HUES48 (cell line): ENCODE measurements around the gene USP32.

Experiments used
- H3K27ac ChIP-seq: one replicate; pipeline ENCODE4 v1.7.0; 2013; ENCODE audit warnings: low read depth, low read length, inconsistent platforms
- H3K27me3 ChIP-seq: 2 replicates; pipeline ENCODE4 v1.6.1; 2013; ENCODE audit warnings: mild to moderate bottlenecking, low read length; ENCODE audit not compliant: control insufficient read depth, insufficient read depth
- H3K36me3 ChIP-seq: 2 replicates; pipeline ENCODE4 v1.6.1; 2013; ENCODE audit warnings: low read length; ENCODE audit not compliant: control insufficient read depth, insufficient read depth
- H3K4me1 ChIP-seq: 2 replicates; pipeline ENCODE4 v1.6.1; 2013; ENCODE audit warnings: mild to moderate bottlenecking, low read length; ENCODE audit not compliant: control insufficient read depth, insufficient read depth
- H3K4me3 ChIP-seq: 2 replicates; pipeline ENCODE4 v1.5.1; 2013; ENCODE audit warnings: mild to moderate bottlenecking, low read depth, low read length
- H3K9ac ChIP-seq: 2 replicates; pipeline ENCODE4 v1.6.1; 2013; ENCODE audit warnings: mild to moderate bottlenecking, low read depth, low read length, moderate library complexity
- H3K9me3 ChIP-seq: 2 replicates; pipeline ENCODE4 v1.6.1; 2013; ENCODE audit warnings: low read length; ENCODE audit not compliant: control insufficient read depth, insufficient read depth

The USP32 gene

GRCh38 chr17:60371416-60371815 is 20.5 kb downstream of the USP32 start:
- Histone ChIP-seq H3K9ac (no peak overlapping the region), H3K36me3 (no peaks in the 10 kb centered on the region), H3K9me3 (no peaks in the 10 kb centered on the region), H3K27ac (no peak overlapping the region), H3K4me3 (no peak overlapping the region), H3K27me3 (no peaks in the 10 kb centered on the region), H3K4me1 (peaks cover 18% of the 10 kb centered on the region)

DNA sequence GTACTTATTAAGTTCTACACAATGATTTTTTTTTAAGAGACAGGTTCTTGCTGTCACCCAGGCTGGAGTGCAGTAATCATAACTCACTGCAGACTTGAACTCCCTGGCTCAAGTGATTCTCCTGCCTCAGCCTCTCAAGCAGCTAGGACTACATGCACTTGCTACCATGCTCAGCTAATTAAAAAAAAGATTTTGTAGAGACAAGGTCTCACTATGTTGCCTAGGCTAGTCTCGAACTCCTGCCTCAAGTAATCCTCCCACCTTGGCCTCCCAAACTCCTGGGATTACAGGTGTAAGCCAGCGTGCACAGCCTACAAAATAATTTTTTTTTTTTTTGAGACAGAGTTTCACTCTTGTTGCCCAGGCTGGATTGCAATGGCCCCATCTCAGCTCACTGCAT is 22.2 kb downstream of the USP32 start:
- Histone ChIP-seq H3K4me1 (peaks cover 18% of the 10 kb centered on the region), H3K27me3 (no peaks in the 10 kb centered on the region), H3K9me3 (no peaks in the 10 kb centered on the region), H3K27ac (no peak overlapping the region), H3K4me3 (no peak overlapping the region), H3K36me3 (no peaks in the 10 kb centered on the region), H3K9ac (no peak overlapping the region)

DNA sequence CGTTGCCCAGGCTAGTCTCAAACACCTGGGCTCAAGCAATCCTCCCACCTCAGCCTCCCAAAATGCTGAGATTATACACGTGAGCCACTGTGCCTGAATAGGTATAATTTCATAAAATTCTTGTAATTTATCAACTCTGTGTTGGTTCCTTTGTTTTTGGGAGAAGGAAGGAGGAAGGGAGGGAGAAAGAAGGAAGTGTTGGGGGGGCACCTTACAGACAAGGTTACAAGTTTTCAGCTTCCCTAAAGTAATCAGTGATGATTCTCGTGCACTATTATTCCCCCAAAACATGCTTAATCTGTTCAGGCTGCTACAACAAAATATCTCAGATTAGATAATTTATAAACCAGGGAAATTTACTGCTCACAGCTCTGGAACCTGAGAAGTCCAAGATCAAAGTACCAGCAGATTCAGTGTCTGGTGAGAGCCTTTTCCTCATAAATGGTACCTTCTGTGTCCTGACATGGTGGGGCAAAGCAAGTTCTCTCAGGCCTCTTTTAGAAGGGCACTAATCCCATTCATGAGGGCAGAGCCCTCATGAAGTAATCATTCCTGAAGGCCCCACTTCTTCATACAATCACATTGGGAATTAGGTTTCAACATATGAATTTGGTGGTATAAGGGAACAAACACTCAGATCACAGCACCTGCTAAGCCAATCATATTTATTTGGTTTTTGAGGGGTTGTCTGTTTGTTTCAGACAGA is 28.1 kb downstream of the USP32 start:
- Histone ChIP-seq H3K9ac (no peak overlapping the region), H3K27ac (no peak overlapping the region), H3K9me3 (no peaks in the 10 kb centered on the region), H3K4me1 (peaks cover 10% of the 10 kb centered on the region), H3K4me3 (no peak overlapping the region), H3K36me3 (no peaks in the 10 kb centered on the region), H3K27me3 (no peaks in the 10 kb centered on the region)

DNA sequence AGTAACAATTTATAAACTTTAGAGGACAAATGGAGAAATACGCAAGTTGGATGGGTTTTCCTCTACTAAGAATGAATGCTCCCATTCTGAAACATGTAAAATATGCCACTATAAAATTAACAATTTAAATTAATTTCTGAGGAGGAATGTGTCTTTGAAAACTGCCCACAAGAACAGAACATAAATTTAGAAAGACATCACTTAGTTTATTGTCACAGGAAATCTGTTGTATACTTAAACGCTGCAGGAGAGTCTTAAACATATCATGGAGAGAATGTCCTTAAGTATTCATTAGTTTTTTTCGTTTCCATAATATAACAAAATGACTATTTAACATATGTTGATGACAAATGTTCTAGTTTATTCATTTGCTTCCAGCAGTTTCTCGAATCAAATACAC is 29.6 kb downstream of the USP32 start:
- Histone ChIP-seq H3K36me3 (no peaks in the 10 kb centered on the region), H3K9ac (no peak overlapping the region), H3K4me3 (no peak overlapping the region), H3K9me3 (no peaks in the 10 kb centered on the region), H3K27me3 (no peaks in the 10 kb centered on the region), H3K27ac (no peak overlapping the region), H3K4me1 (no peaks in the 10 kb centered on the region)

- Histone ChIP-seq H3K9ac (no peak overlapping the region), H3K9me3 (no peaks in the 10 kb centered on the region), H3K4me3 (no peak overlapping the region), H3K36me3 (no peaks in the 10 kb centered on the region), H3K4me1 (no peaks in the 10 kb centered on the region), H3K27me3 (no peaks in the 10 kb centered on the region), H3K27ac (no peak overlapping the region)
These were observed 30.0 kb downstream of the USP32 start for GRCh38 chr17:60361889-60362288.

DNA sequence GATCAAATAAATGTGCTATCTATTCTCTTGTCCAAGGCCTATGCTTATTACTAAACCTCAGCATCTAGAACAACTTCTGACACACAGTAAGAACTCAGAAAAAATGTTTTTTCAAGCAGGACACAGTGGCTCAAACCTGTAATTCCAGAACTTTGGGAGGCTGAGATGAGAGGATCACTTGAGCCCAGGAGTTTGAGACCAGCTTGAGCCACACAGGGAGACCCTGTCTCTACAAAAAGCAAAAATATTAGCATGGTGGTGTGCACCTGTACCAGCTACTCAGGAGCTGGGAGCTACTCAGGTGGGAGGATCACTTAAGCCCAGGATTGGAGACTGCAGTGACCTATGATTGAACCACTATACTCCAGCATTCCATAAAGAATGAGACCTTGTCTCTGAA is 32.5 kb downstream of the USP32 start:
- H3K27me3 ChIP-seq, result no peaks in the 10 kb centered on the region
- no peak overlapping the region for H3K27ac ChIP-seq
- H3K36me3 ChIP-seq, result no peaks in the 10 kb centered on the region
- no peaks in the 10 kb centered on the region for H3K9me3 ChIP-seq
- no peak overlapping the region for H3K9ac ChIP-seq
- H3K4me1 ChIP-seq, result peaks cover 9% of the 10 kb centered on the region; the same call in 1 of the 2 replicates
- H3K4me3 ChIP-seq, result no peak overlapping the region

- H3K9ac ChIP-seq, result no peak overlapping the region
- no peaks in the 10 kb centered on the region for H3K27me3 ChIP-seq
- H3K4me1 ChIP-seq, result peaks cover 9% of the 10 kb centered on the region; the same call in 1 of the 2 replicates
- no peak overlapping the region for H3K27ac ChIP-seq
- H3K36me3 ChIP-seq, result no peaks in the 10 kb centered on the region
- H3K4me3 ChIP-seq, result no peak overlapping the region
- no peaks in the 10 kb centered on the region for H3K9me3 ChIP-seq
These were observed 33.2 kb downstream of the USP32 start for GRCh38 chr17:60358606-60359225.

DNA sequence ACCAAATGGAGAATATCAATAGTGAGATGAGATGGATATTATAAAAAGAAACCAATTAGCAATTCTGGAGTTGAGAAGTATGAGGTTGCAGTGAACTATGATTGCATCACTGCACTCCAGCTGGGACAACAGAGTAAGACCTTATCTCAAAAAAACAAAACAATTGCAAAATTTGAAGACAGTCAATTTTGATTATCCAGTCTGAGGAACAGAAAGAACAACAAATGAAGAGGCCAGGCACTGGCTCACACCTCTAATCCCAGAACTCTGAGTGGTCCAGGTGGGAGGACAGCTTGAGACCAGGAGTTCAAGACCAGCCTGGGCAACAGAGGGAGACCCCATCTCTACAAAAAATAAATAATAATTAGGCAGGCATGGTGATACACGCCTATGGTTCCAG is 35.0 kb downstream of the USP32 start:
- no peak overlapping the region for H3K4me3 ChIP-seq
- H3K27me3 ChIP-seq, result no peaks in the 10 kb centered on the region

GRCh38 chr17:60355663-60356594 is 36.0 kb downstream of the USP32 start:
- Histone ChIP-seq H3K27ac (peak overlapping the region; percentile 61), H3K4me1 (peaks cover 9% of the 10 kb centered on the region; the same call in 1 of the 2 replicates), H3K27me3 (no peaks in the 10 kb centered on the region), H3K9me3 (no peaks in the 10 kb centered on the region), H3K4me3 (no peak overlapping the region), H3K36me3 (no peaks in the 10 kb centered on the region), H3K9ac (no peak overlapping the region)

More for the DNA sequence above, 35.0 kb downstream of the USP32 start:
- Histone ChIP-seq H3K9ac (no peak overlapping the region), H3K36me3 (no peaks in the 10 kb centered on the region), H3K4me1 (peaks cover 9% of the 10 kb centered on the region; the same call in 1 of the 2 replicates), H3K27ac (no peak overlapping the region), H3K9me3 (no peaks in the 10 kb centered on the region)

GRCh38 chr17:60354223-60354622 is 37.7 kb downstream of the USP32 start:
- Histone ChIP-seq H3K4me1 (peaks cover 9% of the 10 kb centered on the region; the same call in 1 of the 2 replicates), H3K27me3 (no peaks in the 10 kb centered on the region), H3K9me3 (no peaks in the 10 kb centered on the region), H3K4me3 (no peak overlapping the region), H3K9ac (no peak overlapping the region), H3K36me3 (no peaks in the 10 kb centered on the region), H3K27ac (no peak overlapping the region)
